ENCODE data around the gene COL8A2. TPM values are rescaled to one million over a fixed set of nuclear protein-coding genes. Genes with fewer than 3 reads are reported as not detected.

The COL8A2 gene
- total RNA-seq, 1 experiment from 2014 or later = 2.3 TPM

DNA sequence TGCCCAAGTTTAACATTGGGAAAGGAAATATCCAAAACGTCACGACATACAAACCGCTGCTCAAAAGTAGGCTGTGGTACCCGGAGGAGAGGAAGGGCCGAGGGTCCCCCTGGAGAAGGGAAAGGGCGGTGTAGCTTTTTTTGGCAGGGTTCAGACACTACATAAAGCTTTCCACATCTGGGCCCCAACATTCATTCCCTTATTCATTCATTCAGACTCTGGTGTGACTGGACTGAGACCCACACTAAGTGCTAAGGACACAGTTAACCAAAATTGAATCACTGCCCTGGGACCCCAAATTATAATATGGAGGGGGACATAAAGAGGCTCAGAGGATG is 10.3 kb upstream of the COL8A2 start (continued):
- TF ChIP-seq, protein P1, sequence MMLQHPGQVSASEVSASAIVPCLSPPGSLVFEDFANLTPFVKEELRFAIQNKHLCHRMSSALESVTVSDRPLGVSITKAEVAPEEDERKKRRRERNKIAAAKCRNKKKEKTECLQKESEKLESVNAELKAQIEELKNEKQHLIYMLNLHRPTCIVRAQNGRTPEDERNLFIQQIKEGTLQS (CRISPR knock-in tag; conservative IDR thresholded peaks at IDR 0.05) = no peak
- TF ChIP-seq ZNF423 (CRISPR knock-in tag; IDR thresholded peaks at IDR 0.05) (no peak), NFYB (CRISPR knock-in tag; conservative IDR thresholded peaks at IDR 0.05; ENCODE audit: low read depth) (no peak), FOXK1 (CRISPR knock-in tag; IDR thresholded peaks at IDR 0.05) (no peak)
- TF ChIP-seq, protein P2, sequence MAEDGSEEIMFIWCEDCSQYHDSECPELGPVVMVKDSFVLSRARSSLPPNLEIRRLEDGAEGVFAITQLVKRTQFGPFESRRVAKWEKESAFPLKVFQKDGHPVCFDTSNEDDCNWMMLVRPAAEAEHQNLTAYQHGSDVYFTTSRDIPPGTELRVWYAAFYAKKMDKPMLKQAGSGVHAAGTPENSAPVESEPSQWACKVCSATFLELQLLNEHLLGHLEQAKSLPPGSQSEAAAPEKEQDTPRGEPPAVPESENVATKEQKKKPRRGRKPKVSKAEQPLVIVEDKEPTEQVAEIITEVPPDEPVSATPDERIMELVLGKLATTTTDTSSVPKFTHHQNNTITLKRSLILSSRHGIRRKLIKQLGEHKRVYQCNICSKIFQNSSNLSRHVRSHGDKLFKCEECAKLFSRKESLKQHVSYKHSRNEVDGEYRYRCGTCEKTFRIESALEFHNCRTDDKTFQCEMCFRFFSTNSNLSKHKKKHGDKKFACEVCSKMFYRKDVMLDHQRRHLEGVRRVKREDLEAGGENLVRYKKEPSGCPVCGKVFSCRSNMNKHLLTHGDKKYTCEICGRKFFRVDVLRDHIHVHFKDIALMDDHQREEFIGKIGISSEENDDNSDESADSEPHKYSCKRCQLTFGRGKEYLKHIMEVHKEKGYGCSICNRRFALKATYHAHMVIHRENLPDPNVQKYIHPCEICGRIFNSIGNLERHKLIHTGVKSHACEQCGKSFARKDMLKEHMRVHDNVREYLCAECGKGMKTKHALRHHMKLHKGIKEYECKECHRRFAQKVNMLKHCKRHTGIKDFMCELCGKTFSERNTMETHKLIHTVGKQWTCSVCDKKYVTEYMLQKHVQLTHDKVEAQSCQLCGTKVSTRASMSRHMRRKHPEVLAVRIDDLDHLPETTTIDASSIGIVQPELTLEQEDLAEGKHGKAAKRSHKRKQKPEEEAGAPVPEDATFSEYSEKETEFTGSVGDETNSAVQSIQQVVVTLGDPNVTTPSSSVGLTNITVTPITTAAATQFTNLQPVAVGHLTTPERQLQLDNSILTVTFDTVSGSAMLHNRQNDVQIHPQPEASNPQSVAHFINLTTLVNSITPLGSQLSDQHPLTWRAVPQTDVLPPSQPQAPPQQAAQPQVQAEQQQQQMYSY (CRISPR knock-in tag; IDR thresholded peaks at IDR 0.05) = no peak

DNA sequence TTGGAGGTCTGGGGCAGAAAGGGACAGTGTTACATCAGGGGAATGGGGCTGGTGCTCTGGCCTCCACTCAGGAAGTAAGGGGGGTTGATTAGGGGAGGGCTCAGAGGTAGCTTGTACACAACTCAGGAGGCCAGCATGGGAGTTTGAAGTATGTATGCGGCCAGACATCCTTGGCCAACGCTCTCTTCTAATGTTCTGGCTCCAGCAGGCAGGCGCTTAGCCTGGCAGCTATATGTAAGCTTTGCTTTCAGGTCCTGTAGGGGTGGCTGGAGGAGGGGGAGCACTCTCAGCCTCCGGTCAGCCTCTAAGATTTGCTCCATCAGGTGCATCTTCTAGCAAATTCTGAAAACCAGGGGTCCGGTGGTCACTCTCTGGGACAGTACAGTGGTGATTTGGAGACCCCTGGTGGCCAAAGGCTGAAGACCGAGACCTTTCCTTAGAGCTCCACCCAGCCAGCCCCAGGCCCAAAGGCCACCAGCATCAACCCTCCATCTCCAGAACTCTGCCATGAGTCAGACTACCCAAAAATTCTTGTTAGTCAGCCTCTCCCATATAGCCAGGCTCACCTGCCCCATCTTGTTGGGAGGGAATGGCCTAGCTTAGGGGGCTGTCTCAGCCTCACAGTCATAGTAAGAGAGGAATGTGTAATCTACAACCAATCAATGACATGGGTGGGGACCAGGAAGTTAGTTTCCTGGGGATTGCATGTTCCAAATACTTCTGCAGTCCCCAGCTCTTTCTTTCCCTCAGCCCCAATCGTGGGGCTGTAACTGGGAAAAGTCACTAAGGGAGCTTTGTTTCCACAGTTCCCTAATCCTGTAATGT is 9.7 kb upstream of the COL8A2 start:
- Mint-ChIP-seq H3K36me3 (peaks cover 15% of the 10 kb centered on the region; the same call in 1 of the 2 replicates), H3K4me1 (peaks cover 6% of the 10 kb centered on the region), H3K4me3 (no peak overlapping the region), H3K27ac (peak overlapping the region; percentile 26), H3K9me3 (no peaks in the 10 kb centered on the region), H3K27me3 (ENCODE audit: low read depth) (no peaks in the 10 kb centered on the region)
- ATAC-seq (peak; percentile 95), DNase-seq (ENCODE audit: low spot score) (peak; percentile 81)
- ChIA-PET POLR2A (interaction anchor here (0.6 to 1.0 kb wide), 4 partner anchors 15 to 76 kb away, joined by 3 to 6 read pairs (median 4); partner anchors contain the start of gene TRAPPC3), CTCF (interaction anchor here (0.6 to 5.5 kb wide), 47 partner anchors 11 to 316 kb away, joined by 3 to 142 read pairs (median 4); partner anchors contain the start of genes AGO1, AGO3, OSCP1 and SH3D21)
- TF ChIP-seq, protein P3, sequence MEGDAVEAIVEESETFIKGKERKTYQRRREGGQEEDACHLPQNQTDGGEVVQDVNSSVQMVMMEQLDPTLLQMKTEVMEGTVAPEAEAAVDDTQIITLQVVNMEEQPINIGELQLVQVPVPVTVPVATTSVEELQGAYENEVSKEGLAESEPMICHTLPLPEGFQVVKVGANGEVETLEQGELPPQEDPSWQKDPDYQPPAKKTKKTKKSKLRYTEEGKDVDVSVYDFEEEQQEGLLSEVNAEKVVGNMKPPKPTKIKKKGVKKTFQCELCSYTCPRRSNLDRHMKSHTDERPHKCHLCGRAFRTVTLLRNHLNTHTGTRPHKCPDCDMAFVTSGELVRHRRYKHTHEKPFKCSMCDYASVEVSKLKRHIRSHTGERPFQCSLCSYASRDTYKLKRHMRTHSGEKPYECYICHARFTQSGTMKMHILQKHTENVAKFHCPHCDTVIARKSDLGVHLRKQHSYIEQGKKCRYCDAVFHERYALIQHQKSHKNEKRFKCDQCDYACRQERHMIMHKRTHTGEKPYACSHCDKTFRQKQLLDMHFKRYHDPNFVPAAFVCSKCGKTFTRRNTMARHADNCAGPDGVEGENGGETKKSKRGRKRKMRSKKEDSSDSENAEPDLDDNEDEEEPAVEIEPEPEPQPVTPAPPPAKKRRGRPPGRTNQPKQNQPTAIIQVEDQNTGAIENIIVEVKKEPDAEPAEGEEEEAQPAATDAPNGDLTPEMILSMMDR (IDR thresholded peaks at IDR 0.05) = peak; percentile 80
- TF ChIP-seq, protein P4, sequence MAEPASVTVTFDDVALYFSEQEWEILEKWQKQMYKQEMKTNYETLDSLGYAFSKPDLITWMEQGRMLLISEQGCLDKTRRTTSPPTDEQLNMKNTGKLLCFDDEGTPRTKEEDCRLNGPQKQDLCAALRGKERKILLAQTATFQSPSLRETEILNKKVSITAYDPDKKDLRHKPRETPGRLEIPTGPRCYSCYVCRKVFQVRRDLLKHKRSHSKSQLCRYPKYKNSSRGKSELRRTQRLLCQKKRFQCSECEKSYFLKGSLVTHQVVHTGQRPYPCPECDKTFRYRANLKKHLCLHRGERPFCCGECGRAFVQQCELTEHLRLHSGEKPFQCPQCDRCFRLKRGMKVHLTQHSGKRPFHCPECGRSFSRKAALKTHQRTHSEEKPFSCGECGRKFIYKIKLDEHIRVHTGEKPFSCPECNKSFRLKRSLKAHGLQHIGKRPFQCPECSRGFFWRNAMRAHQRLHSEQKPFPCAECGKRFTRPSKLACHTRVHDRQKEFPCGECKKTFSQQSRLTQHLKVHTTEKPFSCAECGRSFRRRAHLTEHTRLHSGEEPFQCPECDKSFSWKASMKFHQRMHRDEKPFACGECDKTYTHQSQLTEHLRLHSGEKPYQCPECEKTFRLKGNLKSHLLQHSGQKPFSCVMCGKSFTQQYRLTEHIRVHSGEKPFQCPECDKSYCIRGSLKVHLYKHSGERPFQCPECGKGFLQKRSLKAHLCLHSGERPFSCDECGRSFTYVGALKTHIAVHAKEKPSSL (CRISPR knock-in tag; conservative IDR thresholded peaks at IDR 0.05) = no peak

DNA sequence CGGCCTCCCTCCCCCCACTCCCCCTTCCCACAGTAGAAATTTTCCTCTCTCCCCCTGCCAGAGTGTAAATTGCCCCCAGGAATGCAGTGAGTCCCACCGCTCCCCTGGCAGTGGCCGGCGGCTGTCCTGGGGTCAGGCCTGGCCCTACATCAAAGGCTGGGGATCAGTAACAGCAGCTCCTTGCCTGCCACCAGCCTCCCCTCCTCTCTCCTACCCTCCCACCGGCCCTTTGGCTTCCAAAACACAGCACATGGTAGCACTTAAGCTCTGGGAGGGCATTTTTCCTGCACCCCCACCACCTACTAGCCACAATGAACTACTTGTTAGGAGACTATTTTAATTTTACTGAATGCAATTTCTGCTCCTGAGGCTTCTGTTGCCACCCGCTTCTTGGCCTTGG is 9.0 kb upstream of the COL8A2 start:
- ChIA-PET POLR2A (interaction anchor here (0.6 kb wide), 1 partner anchor 76 kb away, joined by 4 read pairs; no protein-coding TSS in a partner anchor), CTCF (interaction anchor here (1.2 to 5.5 kb wide), 22 partner anchors 10 to 277 kb away, joined by 3 to 142 read pairs (median 10); partner anchors contain the start of genes SH3D21, TEKT2, THRAP3 and TRAPPC3)
- H3K9me3 Mint-ChIP-seq = no peaks in the 10 kb centered on the region
- no peak overlapping the region for H3K4me3 Mint-ChIP-seq
- peaks cover 6% of the 10 kb centered on the region for H3K4me1 Mint-ChIP-seq
- ATAC-seq (no peak), DNase-seq (ENCODE audit: low spot score) (no peak)
- no peaks in the 10 kb centered on the region for H3K27me3 Mint-ChIP-seq (ENCODE audit: low read depth)
- H3K27ac Mint-ChIP-seq = no peak overlapping the region
- peaks cover 10% of the 10 kb centered on the region; the same call in 1 of the 2 replicates for H3K36me3 Mint-ChIP-seq
- no peak for TF ChIP-seq PRRX2 (CRISPR knock-in tag; IDR thresholded peaks at IDR 0.05)

DNA sequence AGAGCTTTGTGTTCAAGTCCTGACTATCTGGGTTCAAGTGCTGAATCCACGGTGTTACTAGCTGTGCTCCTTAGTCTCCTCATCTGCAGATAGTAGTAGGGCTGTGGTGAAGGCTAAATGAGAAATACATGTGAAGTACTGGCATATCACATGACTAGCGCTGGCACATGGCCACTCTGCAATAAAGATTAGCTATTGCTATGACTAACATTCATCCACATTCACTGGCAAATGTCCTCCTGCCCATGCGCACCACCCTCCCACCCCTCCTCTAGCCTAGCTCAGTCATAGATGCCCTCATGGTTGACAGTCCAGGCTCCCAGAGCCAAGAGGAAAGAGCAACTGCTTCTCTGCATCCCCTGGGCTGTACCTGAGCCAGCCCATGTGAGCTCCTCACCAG is 8.5 kb upstream of the COL8A2 start:
- ChIA-PET POLR2A (interaction anchor here (0.5 kb wide), 1 partner anchor 51 kb away, joined by 3 read pairs; no protein-coding TSS in a partner anchor), CTCF (interaction anchor here (1.2 to 5.5 kb wide), 17 partner anchors 12 to 209 kb away, joined by 3 to 142 read pairs (median 11); partner anchors contain the start of genes TEKT2, THRAP3 and TRAPPC3)
- H3K36me3 Mint-ChIP-seq = peaks cover 10% of the 10 kb centered on the region; the same call in 1 of the 2 replicates
- DNase-seq (ENCODE audit: low spot score) = no peak
- peaks cover 6% of the 10 kb centered on the region for H3K4me1 Mint-ChIP-seq
- no peak for ATAC-seq
- H3K27me3 Mint-ChIP-seq (ENCODE audit: low read depth) = no peaks in the 10 kb centered on the region
- H3K27ac Mint-ChIP-seq = no peak overlapping the region
- H3K9me3 Mint-ChIP-seq = no peaks in the 10 kb centered on the region
- H3K4me3 Mint-ChIP-seq = no peak overlapping the region
- TF ChIP-seq EMX1 (CRISPR knock-in tag; IDR thresholded peaks at IDR 0.05) = no peak
- TF ChIP-seq, protein P5, sequence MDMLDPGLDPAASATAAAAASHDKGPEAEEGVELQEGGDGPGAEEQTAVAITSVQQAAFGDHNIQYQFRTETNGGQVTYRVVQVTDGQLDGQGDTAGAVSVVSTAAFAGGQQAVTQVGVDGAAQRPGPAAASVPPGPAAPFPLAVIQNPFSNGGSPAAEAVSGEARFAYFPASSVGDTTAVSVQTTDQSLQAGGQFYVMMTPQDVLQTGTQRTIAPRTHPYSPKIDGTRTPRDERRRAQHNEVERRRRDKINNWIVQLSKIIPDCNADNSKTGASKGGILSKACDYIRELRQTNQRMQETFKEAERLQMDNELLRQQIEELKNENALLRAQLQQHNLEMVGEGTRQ (CRISPR knock-in tag; IDR thresholded peaks at IDR 0.05) = no peak
- no peak for TF ChIP-seq GABPB1 (CRISPR knock-in tag; IDR thresholded peaks at IDR 0.05)
- no peak for TF ChIP-seq SMAD4 (CRISPR knock-in tag; IDR thresholded peaks at IDR 0.05)
- TF ChIP-seq, protein P2 (CRISPR knock-in tag; IDR thresholded peaks at IDR 0.05) = no peak
- TF ChIP-seq, protein P6, sequence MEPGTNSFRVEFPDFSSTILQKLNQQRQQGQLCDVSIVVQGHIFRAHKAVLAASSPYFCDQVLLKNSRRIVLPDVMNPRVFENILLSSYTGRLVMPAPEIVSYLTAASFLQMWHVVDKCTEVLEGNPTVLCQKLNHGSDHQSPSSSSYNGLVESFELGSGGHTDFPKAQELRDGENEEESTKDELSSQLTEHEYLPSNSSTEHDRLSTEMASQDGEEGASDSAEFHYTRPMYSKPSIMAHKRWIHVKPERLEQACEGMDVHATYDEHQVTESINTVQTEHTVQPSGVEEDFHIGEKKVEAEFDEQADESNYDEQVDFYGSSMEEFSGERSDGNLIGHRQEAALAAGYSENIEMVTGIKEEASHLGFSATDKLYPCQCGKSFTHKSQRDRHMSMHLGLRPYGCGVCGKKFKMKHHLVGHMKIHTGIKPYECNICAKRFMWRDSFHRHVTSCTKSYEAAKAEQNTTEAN (CRISPR knock-in tag; IDR thresholded peaks at IDR 0.05) = no peak
